Measurements from ENCODE around the gene COL23A1.

Gene COL23A1

GRCh38 chr5:178388386-178389025 lies 201.7 kb downstream of the COL23A1 start:
- no peak for DNase-seq

DNA sequence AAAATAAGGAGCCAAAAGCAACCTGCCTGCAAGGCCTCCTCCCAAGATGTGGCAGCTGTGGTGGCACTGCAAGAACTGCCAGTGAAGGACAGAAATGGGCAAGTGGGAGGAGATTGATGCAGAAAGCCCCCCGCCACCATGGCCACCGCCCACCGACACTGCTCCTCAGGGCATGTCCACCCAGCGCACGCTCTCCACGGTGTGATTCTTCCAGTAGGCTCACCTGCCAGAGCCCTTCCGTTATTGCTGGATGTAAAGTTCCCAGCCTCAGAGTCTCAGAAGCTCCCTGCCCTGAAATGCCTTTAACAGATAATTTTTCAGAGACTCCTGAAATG lies 202.4 kb downstream of the COL23A1 start:
- no peak for DNase-seq

DNA sequence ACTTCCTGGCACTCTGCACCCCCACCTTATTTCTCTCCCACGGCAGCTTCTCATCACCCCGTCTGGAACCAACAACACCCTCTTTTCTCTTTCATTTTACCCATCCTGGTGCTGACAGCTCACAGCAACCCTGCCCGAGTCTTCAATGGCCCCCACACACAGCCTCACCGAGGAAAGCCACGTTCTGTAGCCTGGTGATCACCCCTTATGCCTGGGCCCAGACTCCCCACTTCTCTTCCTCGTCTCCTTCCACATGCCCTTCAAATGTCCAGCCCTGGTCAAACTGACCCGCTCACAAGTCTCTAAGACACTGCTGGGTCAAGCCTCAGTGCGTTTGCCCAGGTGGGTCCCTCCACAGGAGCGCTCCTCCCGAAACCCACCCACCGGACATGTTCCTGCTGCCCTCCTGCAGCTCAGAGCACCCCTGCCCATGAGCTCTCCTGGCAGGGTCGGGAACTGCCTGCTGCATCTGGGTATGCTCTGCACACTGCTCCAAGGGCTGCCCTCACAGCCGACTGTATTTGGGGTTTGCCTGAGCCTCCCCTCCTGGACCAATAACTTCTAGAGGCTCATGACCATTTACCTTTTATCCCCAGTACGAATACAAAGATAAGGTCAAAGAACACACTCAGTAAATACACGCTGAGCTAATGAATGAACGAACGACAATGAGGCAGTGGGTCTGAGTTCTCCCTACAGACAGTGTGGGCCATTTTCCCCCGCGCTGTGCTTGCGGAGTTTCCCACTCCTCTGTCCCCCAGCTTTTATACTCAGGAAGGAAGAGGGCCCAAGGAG lies 202.9 kb downstream of the COL23A1 start:
- DNase-seq = no peak

DNA sequence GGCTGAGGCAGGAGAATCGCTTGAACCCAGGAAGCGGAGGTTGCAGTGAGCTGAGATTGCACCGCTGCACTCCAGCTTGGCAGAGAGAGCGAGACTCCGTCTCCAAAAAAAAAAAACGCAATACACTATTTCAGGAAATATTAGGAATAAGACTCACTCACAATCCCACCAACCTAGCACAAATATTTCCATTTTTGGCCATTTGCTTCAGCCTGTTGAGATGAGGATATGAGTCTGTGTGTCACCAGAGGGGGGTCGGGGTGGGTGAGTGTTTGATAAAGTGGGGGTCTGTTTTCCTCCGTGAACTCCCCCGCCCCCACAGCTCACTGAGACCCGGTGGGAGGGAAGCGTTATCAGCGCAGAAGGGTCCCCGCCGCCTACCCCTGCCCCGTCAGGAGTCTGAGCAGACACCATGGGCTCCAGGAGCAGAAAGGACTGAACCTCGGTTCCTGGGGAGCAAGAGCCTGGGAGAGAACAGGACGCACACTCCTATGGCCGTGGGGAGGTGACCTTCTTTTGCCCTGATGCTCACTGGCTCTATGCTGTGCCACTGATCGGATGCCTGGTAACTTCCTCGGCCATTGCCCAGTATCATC lies 203.8 kb downstream of the COL23A1 start:
- no peak for DNase-seq

GRCh38 chr5:178385496-178385890 lies 204.7 kb downstream of the COL23A1 start:
- DNase-seq = no peak

GRCh38 chr5:178384816-178385495 lies 205.2 kb downstream of the COL23A1 start:
- no peak for DNase-seq

- no peak for DNase-seq
Observed at GRCh38 chr5:178383919-178384815, 206.0 kb downstream of the COL23A1 start.

DNA sequence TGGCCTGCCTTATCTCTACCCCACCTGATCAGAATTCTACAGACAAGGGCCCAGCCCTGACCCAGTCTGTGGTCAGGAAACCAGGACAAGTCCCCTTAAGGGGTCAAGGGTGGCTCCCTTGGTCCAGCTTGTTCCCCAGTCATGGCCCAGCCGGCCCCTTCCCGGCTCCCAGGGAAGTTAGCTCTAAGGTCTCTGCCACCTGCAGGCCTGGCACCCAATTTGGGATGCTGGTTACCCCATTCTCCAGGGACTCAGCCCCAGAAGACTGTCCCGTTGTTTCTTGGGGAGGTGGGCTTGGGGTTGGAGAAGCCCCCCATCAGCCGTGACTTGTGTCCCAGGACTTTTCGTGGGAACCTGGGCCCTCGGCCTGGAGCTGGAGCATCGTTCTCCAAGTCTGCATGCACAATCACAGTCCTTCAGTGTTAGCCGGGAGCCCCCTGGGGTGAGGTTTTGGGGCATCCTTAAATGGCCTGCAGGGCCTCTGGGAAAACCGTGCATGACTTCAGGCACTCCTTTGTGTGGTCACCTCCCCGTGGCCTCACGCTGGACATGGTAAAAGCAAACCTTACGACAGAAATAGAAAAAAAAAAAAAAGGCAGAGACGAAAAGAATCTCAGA lies 206.8 kb downstream of the COL23A1 start:
- no peak for DNase-seq

DNA sequence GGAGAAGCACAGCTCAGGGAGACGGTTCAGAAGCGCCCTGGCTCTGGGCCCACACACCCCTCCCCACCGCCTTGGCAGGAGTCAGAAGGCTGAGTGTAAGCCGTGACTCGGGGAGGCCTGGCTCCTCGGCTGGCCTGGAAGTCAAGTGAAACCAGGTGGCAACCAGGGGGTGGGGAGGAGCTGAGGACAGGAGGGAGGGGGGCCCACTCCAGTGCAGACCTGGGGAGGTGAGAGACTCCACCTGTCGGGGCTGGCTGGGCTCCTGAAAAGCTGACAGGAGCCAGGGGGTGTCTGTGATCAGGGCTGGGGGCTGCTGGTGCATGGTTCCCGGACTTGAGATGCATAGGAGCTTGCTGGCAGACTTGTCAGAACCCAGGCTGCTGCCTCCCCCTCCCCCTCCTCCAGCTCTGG lies 207.4 kb downstream of the COL23A1 start:
- no peak for DNase-seq

GRCh38 chr5:178381921-178382695 lies 208.1 kb downstream of the COL23A1 start:
- no peak for DNase-seq

GRCh38 chr5:178381206-178381605 lies 209.0 kb downstream of the COL23A1 start:
- no peak for DNase-seq

GRCh38 chr5:178380541-178381074 lies 209.6 kb downstream of the COL23A1 start:
- DNase-seq = no peak

- DNase-seq = no peak
Observed at GRCh38 chr5:178380086-178380485, 210.1 kb downstream of the COL23A1 start.

GRCh38 chr5:178378527-178379484 lies 211.4 kb downstream of the COL23A1 start:
- DNase-seq = no peak

- no peak for DNase-seq
Observed at GRCh38 chr5:178377583-178378270, 212.5 kb downstream of the COL23A1 start.

GRCh38 chr5:178376921-178377582 lies 213.1 kb downstream of the COL23A1 start:
- DNase-seq = no peak

- no peak for DNase-seq
Observed at GRCh38 chr5:178375348-178375747, 214.8 kb downstream of the COL23A1 start.

DNA sequence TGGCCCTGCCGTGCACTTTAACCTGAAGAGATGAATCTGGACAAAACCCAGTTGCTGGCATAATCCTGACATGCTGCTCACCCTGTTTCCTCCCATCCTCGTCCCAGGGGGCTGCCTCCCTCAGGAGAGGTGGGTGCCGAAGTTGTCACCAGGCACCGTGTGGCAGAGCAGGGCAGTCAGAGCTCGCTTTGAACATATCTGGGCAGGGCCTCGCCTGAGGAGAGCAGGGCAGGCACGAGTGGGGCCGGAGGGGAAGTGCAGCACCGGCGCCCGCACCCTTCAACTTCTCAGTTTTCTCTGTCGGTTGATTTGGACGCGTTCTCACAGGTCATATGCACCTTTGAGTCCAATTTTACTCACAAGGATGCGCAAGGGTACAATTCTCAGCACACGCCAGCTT lies 216.5 kb downstream of the COL23A1 start:
- DNase-seq = no peak

DNA sequence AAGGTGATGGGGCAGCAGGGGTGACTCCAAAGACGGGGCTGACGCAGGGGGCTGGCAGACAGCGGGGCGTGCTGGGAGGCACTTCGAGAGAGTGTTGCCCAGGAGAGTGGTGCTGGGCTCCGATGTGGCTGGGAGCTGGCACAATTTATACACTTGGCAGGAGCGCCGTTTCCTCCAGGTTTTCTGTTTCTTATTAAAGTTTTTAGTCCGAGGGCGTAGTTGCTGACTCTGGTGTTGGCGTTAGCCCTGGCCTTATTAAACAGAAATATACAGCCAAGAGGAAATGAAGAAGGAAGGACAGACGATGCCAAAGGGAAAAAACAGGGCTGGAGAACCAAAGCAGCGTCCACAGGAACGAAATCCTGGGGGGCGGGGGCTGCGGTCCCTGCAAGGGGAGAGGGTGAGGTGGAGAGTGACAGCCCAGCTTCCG lies 218.0 kb downstream of the COL23A1 start:
- no peak for DNase-seq
